H7 (cell line): ENCODE data around the gene SCN11A. TPM values are rescaled to one million over a fixed set of nuclear protein-coding genes. Genes with fewer than 3 reads are reported as not detected.
A peak's percentile ranks its signal among the peaks of the same experiment; 100 is the strongest.
"Not testable (repeated sequence)": the region's sequence is repeated elsewhere in the genome, so short reads cannot be mapped to it uniquely, and the experiment has no call there.

Experiments used
- DNase-seq: peaks from one replicate; pipeline ENCODE4 v3.0.0; 2012
- H3K27me3 ChIP-seq: 2 replicates; pipeline ENCODE4 v1.6.0; 2011; ENCODE audit warnings: mild to moderate bottlenecking, low read length; ENCODE audit not compliant: control insufficient read depth, insufficient read depth
- H3K36me3 ChIP-seq: replicated peaks from 2 replicates; pipeline ENCODE4 v1.5.1; 2011; ENCODE audit warnings: low read length; ENCODE audit not compliant: control insufficient read depth, insufficient read depth
- H3K4me3 ChIP-seq: 2 replicates; pipeline ENCODE4 v1.5.1; 2011; ENCODE audit warnings: low read depth, mild to moderate bottlenecking, control low read depth, low read length, moderate library complexity; ENCODE audit not compliant: insufficient read depth
- total RNA-seq: library from RNA; depleted of rRNA; stranded (reverse); fragments of >200 nt; shearing (Covaris generic); gene quantifications from 2 replicates; pipeline ENCODE4 v1.2.3, GENCODE V29; 2014

SCN11A gene
- total RNA-seq, 1 experiment from 2014 or later, result 0.10 TPM

DNA sequence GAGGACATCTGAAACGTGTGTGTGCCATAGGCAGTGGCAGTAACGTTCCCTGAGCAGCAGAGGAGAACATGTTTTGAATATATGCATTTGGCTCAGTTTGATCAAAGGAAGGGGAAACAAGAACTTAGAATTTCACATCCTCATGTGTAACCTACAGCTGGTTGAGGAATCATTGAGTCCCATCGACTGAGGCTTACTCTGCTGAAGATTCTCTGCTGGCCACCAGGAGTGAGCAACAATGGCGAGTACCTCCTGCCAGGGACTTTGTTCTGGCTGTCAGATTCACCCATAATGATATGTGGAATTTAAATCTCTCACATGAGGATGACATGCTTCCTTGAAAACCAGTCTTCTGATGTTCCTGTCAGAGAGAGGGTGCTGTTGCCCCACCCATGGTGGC lies 34.4 kb upstream of the SCN11A start:
- no peak for DNase-seq
- H3K27me3 ChIP-seq, result no peaks in the 10 kb centered on the region
- H3K4me3 ChIP-seq, result no peak overlapping the region
- peaks cover 20% of the 10 kb centered on the region for H3K36me3 ChIP-seq

DNA sequence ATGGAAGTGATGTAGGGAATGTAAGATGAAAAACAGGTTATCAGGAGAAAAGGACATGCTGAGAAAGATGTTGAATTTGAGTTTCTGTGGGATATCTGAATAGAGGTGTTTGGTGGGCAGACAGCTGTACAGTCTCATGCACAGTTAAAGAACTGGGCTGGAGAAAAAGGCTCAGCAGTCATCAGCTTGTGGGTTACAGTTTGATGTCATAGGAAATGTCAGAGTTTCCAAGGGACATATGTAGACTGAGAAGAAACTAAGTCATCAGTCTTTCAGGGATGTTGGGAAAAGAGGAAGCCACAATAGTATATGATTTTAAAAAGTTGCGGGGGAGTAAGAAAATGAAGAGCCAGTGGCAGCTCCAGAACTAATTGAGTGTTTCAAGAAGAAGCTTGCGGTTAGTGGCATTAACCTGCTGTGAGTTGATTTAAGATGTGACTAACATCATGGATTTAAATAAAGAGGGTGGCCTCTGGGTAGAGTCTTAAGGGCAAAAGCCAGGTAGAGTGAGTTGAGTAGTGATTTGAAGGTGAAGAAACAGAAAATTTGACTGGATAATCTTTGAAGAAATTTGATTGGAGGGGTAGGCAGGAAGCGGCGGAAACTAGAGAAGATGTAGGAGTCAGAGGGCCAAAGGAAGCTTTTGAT lies 31.0 kb upstream of the SCN11A start:
- no peak overlapping the region for H3K4me3 ChIP-seq
- DNase-seq, result no peak
- no peaks in the 10 kb centered on the region for H3K27me3 ChIP-seq
- H3K36me3 ChIP-seq, result peaks cover 13% of the 10 kb centered on the region

DNA sequence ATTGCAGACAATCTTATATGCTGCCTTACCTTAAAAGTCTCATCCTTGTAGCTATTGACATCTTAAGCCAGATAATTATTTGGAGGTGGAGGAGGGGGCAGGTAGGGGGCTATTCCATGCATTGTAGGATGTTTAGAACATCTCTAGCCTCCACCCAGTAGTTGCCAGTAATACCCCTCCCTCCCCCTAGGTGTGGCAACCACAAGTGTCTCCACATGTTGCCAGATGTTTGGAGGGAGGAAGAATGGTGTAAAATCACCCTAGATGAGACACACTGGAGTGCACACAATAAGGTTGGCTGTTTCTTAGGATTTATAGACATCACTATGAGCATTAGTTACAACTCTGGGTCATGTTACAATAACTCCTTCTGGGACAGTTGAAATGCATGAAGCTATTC lies 28.3 kb upstream of the SCN11A start:
- no peak for DNase-seq
- no peaks in the 10 kb centered on the region for H3K27me3 ChIP-seq
- H3K36me3 ChIP-seq, result peaks cover 7% of the 10 kb centered on the region
- no peak overlapping the region for H3K4me3 ChIP-seq

DNA sequence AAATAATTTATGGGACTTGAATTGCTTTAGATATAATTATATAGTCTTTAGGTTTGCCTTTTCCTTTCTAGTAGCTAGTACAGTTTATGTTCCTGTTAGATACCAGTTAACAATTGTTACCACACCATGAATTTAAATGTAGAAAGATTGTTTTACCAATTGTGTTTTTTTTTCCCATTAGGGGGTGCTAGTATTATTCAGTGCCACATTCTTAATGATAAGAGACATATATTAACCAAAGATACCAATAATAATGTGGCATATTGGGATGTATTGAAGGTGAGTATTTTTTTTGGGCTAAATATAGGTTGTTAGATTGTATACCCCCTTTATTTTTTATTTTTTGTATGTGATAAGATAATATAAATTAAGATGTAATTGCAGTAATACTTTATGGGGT lies 27.8 kb upstream of the SCN11A start:
- no peak for DNase-seq
- no peak overlapping the region for H3K4me3 ChIP-seq
- no peaks in the 10 kb centered on the region for H3K27me3 ChIP-seq
- H3K36me3 ChIP-seq, result peaks cover 8% of the 10 kb centered on the region

DNA sequence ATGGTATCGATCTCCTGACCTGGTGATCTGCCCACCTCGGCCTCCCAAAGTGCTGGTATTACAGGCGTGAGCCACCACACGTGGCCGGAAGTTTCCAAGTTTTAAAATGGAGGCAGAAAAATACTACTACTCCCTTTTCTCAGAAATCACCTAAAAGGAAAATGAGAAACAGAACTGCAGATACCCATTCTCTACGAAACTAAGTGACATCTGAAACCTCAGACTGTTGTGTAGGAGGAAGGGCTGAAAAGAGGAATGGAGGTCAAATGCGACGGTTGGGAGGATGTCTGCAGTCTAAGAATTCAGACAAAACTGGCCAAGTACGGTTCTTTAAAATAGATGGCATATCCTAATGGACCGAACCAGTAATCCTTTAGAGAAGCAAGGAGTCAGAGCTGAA lies 24.2 kb upstream of the SCN11A start:
- no peaks in the 10 kb centered on the region for H3K27me3 ChIP-seq
- no peak overlapping the region for H3K4me3 ChIP-seq
- no peak for DNase-seq
- peaks cover 11% of the 10 kb centered on the region for H3K36me3 ChIP-seq

DNA sequence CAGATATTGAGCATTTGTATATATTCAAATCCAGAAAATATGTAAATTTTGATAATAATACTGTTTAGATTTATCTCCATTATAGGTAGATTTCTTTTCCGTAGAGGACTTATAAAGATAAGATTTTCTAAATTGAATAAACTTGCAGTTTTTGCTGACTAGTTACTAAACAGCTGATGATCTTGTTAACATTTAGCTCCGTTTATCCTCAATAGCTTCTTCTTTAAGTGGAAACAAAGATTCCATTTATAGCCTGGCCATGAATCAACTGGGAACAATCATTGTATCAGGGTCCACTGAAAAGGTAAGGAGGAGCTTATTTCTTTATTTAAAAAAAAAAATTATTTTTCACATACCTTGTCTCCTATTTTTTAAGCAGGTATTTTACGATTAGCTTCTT lies 16.8 kb upstream of the SCN11A start:
- Histone ChIP-seq H3K4me3 (no peak overlapping the region), H3K36me3 (peaks cover 6% of the 10 kb centered on the region), H3K27me3 (no peaks in the 10 kb centered on the region)
- DNase-seq, result no peak

DNA sequence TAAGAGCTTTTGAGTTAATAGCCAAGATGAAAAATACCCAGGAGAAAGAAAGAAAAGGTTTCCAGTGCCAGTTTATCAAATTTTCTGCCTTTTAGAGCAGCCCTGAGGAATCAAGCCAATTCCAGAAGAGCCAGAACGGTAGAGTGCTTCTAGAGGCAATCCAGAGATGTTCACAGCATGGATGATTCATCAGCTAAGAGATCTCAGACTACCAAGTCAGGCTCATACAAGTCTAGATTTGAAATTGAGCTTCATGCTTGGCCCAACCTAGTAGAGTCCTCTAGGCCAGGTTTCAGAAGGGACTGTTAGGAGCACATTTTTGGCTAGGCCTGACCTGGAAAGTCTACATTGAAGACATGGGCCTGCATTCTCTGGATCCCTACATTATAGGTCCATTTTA lies 15.5 kb upstream of the SCN11A start:
- no peak overlapping the region for H3K4me3 ChIP-seq
- no peaks in the 10 kb centered on the region for H3K27me3 ChIP-seq
- DNase-seq, result no peak
- peaks cover 5% of the 10 kb centered on the region for H3K36me3 ChIP-seq

DNA sequence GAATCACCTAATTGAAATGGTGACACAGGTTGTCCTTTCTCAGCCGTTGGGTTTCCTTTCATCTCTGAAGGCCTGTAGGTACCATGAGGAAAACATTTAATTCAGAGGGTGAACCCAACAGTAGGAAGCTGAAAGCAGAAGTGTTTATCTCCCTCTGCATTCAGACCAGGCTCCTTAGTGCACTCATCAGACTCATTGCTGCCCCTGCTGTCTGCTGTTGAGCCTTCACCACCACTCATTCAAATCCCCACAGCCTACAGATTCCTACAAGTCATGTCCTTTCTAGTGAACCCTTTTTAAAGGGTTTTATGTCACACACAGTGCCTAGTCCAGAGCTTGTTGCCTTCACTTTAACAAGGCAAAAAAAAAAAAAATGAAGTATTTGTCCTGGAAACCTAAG lies 13.5 kb upstream of the SCN11A start:
- Histone ChIP-seq H3K4me3 (no peak overlapping the region), H3K36me3 (peaks cover 3% of the 10 kb centered on the region), H3K27me3 (no peaks in the 10 kb centered on the region)
- DNase-seq, result peak; percentile 62

DNA sequence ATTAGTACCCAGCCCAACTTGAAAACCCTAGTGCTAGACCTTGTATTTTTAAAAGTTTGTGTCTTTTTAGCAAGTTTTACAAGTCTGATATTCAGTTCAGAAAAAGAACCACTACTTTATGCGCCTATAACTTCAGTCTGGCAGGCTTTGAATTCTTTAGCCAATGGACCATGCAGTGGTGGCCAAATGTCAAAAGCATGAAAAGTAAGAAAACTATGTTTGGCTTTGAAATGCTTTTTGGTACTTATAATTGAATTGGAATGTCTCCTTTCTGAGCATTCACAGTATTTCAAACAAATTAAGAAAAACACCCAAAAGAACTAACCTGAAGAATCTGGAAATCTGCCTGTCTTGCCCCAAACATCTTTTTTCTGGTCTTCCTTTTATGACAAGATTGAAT lies 12.9 kb upstream of the SCN11A start:
- Histone ChIP-seq H3K4me3 (no peak overlapping the region), H3K36me3 (peaks cover 3% of the 10 kb centered on the region), H3K27me3 (no peaks in the 10 kb centered on the region)
- DNase-seq, result no peak

DNA sequence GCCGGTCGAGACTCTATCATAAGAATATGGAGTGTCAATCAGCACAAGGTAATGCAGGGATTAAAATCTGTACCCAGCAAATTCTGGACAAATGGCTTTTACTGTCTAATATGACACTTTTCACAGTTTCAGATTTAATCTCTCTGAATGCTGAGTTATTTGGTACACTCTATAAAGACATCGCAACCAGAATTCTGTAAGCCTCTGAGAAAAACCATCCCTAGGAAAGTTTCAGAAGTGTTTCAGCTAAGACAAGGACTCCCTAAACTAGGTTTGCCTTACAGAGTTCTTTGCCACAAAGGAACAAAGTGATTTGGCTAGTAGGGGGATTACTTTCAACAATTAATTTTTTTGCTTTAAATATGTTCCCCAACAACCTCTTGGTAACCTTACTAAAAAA lies 11.4 kb upstream of the SCN11A start:
- H3K36me3 ChIP-seq, result peaks cover 2% of the 10 kb centered on the region; the same call in 1 of the 2 replicates
- no peaks in the 10 kb centered on the region for H3K27me3 ChIP-seq
- no peak for DNase-seq
- H3K4me3 ChIP-seq, result no peak overlapping the region

DNA sequence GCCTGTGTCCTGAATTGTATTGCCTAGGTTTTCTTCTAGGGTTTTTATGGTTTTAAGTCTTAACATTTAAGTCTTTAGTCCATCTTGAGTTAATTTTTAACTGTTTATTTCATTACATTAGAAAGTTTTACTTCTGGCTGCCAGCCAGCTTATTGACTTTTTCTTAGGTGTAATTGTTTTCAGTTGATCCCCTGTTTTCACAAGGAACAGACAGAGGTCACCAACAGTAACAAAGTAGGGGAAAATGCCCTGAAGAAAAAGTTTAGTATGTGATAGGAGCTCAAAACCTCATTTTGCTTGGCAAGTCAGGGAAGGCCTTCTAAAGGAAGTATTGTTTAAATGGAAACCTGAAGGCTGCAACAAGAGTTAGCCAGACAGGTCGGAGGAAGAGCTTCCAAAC lies 10.4 kb upstream of the SCN11A start:
- Histone ChIP-seq H3K27me3 (no peaks in the 10 kb centered on the region), H3K36me3 (no peaks in the 10 kb centered on the region), H3K4me3 (no peak overlapping the region)
- no peak for DNase-seq

DNA sequence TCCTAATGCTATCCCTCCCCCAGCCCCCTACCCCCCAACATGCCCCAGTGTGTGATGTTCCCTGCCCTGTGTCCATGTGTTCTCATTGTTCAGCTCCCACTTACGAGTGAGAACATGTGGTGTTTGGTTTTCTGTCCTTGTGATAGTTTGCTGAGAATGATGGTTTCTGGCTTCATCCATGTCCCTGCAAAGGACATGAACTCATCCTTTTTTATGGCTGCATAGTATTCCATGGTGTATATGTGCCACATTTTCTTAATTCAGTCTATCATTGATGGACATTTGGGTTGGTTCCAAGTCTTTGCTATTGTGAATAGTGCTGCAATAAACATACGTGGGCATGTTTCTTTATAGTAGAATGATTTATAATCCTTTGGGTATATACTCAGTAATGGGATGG lies 9.5 kb upstream of the SCN11A start:
- H3K27me3 ChIP-seq, DNase-seq, H3K36me3 ChIP-seq, H3K4me3 ChIP-seq: not testable (repeated sequence)

DNA sequence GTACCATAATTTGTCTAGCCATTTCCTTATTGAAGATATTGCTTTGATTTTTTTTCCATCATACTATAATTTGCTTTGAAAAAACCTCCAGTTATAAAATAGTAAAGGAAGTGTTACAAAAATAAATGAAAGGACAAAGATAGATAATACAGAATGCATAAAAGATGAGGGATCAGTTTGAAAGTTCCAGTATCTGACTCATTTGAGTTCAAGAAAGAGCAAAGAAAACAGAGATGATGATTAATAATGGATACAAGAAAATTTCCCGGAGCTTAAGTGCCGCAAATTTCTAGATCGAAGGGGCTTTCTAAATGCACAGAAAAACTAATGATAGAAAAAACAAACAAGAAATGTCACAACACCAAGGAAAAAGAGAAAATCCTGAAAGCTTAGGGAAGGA lies 4.4 kb upstream of the SCN11A start:
- no peaks in the 10 kb centered on the region for H3K36me3 ChIP-seq
- no peak overlapping the region for H3K4me3 ChIP-seq
- no peak for DNase-seq
- no peaks in the 10 kb centered on the region for H3K27me3 ChIP-seq

DNA sequence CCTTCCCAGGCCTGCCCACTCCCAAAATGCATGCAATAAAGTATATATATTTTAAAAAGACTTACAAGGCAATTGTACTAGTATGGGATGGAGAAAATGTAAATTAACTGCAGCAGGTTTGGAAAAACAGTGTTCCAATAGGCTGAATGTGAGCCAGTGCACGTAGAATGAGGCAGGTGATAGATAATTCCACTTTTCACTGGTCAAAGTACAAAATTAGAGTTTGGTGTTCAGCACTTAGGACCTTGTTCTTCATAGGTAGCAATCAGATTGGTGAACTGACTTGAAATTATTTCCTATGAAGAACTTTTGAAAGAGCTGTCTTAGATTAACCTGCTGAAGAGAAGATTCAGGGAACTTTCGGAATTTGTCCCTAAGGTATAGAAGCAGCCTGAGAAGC lies 2.0 kb upstream of the SCN11A start:
- DNase-seq, result no peak
- Histone ChIP-seq H3K4me3 (no peak overlapping the region), H3K27me3 (no peaks in the 10 kb centered on the region), H3K36me3 (no peaks in the 10 kb centered on the region)

DNA sequence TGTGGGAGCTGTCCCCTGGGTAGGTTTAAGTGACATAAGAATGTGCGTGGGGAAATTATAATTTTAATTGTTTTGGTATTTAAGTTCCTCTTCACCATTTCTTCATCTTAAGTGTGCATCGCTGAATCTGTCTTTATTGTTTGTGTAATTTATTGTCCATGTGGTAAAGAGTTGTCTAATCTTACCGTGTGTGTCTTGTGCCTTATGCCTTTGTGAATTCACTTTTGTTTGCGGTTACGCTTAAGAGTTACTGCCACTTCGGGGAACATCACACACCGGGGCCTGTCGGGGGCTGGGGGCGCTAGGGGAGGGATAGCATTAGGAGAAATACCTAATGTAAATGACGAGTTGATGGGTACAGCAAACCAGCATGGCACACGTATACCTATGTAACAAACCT lies 839 bp upstream of the SCN11A start:
- no peak for DNase-seq
- Histone ChIP-seq H3K27me3 (no peaks in the 10 kb centered on the region), H3K4me3 (peak overlapping the region; percentile 82), H3K36me3 (no peaks in the 10 kb centered on the region)

DNA sequence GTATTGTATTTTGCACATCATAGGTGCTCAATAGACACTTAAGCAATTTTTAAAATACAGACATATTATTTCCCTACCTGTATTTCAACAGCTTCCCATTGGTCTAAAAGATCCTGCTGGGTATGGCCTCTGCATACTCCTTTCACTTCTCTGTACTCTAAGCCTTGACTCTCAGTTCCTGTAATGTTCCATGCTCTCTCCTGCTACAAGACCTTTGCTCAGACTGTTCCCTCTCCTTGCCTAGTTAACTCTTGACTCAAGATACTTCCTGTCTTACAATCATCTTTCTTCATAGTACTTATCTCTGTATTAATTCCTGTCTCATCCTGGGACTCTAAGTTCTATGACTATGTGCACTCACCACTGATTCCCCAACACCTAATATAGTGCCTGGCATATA lies 1.7 kb downstream of the SCN11A start:
- Histone ChIP-seq H3K27me3 (no peaks in the 10 kb centered on the region), H3K4me3 (no peak overlapping the region), H3K36me3 (no peaks in the 10 kb centered on the region)
- DNase-seq, result no peak
